ENCODE measurements around the gene ELOVL2. TPM values are rescaled to one million over a fixed set of nuclear protein-coding genes. Genes with fewer than 3 reads are reported as not detected.

The ELOVL2 gene
- total and polyA plus RNA-seq, 7 donors, result 0.34 to 0.93 (median 0.57) TPM

GRCh38 chr6:11023032-11023431 is 21.1 kb downstream of the ELOVL2 start:
- intact Hi-C loops (cut with DNase I), result no loop called here
- H3K27ac ChIP-seq, result no peak overlapping the region

GRCh38 chr6:11021714-11022113 is 22.4 kb downstream of the ELOVL2 start:
- no peak for TF ChIP-seq CTCF (IDR thresholded peaks at IDR 0.05)
- H3K27ac ChIP-seq, result no peak overlapping the region
- peaks cover 0 to under 1% of the 10 kb centered on the region in 2 donors for H3K36me3 ChIP-seq (ENCODE audit: insufficient read depth in 1 of 2, low read depth in 1 of 2)
- 59 to 62% (median 59%) methylated on average over 7 of the region's 7 CpGs for WGBS, 3 donors
- DNase-seq, result no peak
- peaks cover 9% of the 10 kb centered on the region for H3K4me1 ChIP-seq
- ATAC-seq, result no peak
- H3K27me3 ChIP-seq (ENCODE audit: insufficient read depth in 3 of 3, low read length in 2 of 3), result peaks cover 0 to 7% (median 0%) of the 10 kb centered on the region in 3 donors
- intact Hi-C loops (cut with DNase I), result no loop called here
- H3K4me3 ChIP-seq, result no peak overlapping the region
- H3K9me3 ChIP-seq, result no peaks in the 10 kb centered on the region

More at GRCh38 chr6:11023032-11023431, 21.1 kb downstream of the ELOVL2 start:
- no peak for TF ChIP-seq CTCF (IDR thresholded peaks at IDR 0.05)
- H3K9me3 ChIP-seq, result no peaks in the 10 kb centered on the region
- peaks cover 0 to 20% (median 5%) of the 10 kb centered on the region in 3 donors for H3K27me3 ChIP-seq (ENCODE audit: insufficient read depth in 3 of 3, low read length in 2 of 3)
- no peaks in the 10 kb centered on the region for H3K36me3 ChIP-seq (ENCODE audit: insufficient read depth in 1 of 2, low read depth in 1 of 2)
- ATAC-seq (no peak), DNase-seq (no peak)
- no peak overlapping the region for H3K4me3 ChIP-seq
- H3K4me1 ChIP-seq, result peaks cover 9% of the 10 kb centered on the region

GRCh38 chr6:11021003-11021402 is 23.1 kb downstream of the ELOVL2 start:
- no peak for DNase-seq
- TF ChIP-seq CTCF (IDR thresholded peaks at IDR 0.05), result no peak
- Histone ChIP-seq H3K4me1 (peaks cover 9% of the 10 kb centered on the region), H3K36me3 (ENCODE audit: insufficient read depth in 1 of 2, low read depth in 1 of 2) (peaks cover 0 to 2% of the 10 kb centered on the region in 2 donors), H3K4me3 (no peak overlapping the region), H3K27me3 (ENCODE audit: insufficient read depth in 3 of 3, low read length in 2 of 3) (peaks cover 0 to 7% (median 0%) of the 10 kb centered on the region in 3 donors), H3K9me3 (no peaks in the 10 kb centered on the region), H3K27ac (no peak overlapping the region)
- no peak for ATAC-seq
- intact Hi-C loops (cut with DNase I), result no loop called here
- WGBS, 3 donors, result 30 to 42% (median 32%) methylated on average over 2 of the region's 2 CpGs

GRCh38 chr6:11018225-11018624 is 25.9 kb downstream of the ELOVL2 start:
- H3K27ac ChIP-seq, result no peak overlapping the region
- no peak overlapping the region for H3K4me3 ChIP-seq
- no peaks in the 10 kb centered on the region for H3K9me3 ChIP-seq
- intact Hi-C loops (cut with DNase I), result no loop called here
- ATAC-seq, result no peak
- H3K36me3 ChIP-seq (ENCODE audit: insufficient read depth in 1 of 2, low read depth in 1 of 2), result peaks cover 0 to 2% of the 10 kb centered on the region in 2 donors
- peaks cover 0 to 9% (median 3%) of the 10 kb centered on the region in 3 donors for H3K27me3 ChIP-seq (ENCODE audit: insufficient read depth in 3 of 3, low read length in 2 of 3)
- WGBS, 3 donors, result 90 to 96% (median 93%) methylated on average over 2 of the region's 2 CpGs
- no peak for DNase-seq
- TF ChIP-seq CTCF (IDR thresholded peaks at IDR 0.05), result no peak
- H3K4me1 ChIP-seq, result peaks cover 9% of the 10 kb centered on the region

GRCh38 chr6:11017090-11017489 is 27.0 kb downstream of the ELOVL2 start:
- peaks cover 0 to 2% of the 10 kb centered on the region in 2 donors for H3K36me3 ChIP-seq (ENCODE audit: insufficient read depth in 1 of 2, low read depth in 1 of 2)
- no peak overlapping the region for H3K4me3 ChIP-seq
- peaks cover 0 to 17% (median 3%) of the 10 kb centered on the region in 3 donors for H3K27me3 ChIP-seq (ENCODE audit: insufficient read depth in 3 of 3, low read length in 2 of 3)
- TF ChIP-seq CTCF (IDR thresholded peaks at IDR 0.05), result no peak
- DNase-seq, result no peak
- no peak for ATAC-seq
- intact Hi-C loops (cut with DNase I), result no loop called here
- 94 to 96% (median 95%) methylated on average over 3 of the region's 3 CpGs for WGBS, 3 donors
- H3K27ac ChIP-seq, result no peak overlapping the region
- H3K9me3 ChIP-seq, result no peaks in the 10 kb centered on the region
- H3K4me1 ChIP-seq, result peaks cover 9% of the 10 kb centered on the region

Measured in psoas muscle (tissue), 8 donors.